Colonic mucosa (tissue), 4 donors: ENCODE data around the gene TBATA. TPM values are rescaled to one million over a fixed set of nuclear protein-coding genes. Genes with fewer than 3 reads are reported as not detected.
A peak's percentile ranks its signal among the peaks of the same experiment; 100 is the strongest.
"Not testable (repeated sequence)": the region's sequence is repeated elsewhere in the genome, so short reads cannot be mapped to it uniquely, and the experiment has no call there.

ENCODE experiments used
- DNase-seq: peaks from one replicate; pipeline ENCODE4 v3.0.0-alpha.2; 2020
- H3K27ac ChIP-seq: fragments of 200-600 bp; one replicate; pipeline ENCODE4 v1.8.0; 2021
- H3K27me3 ChIP-seq: fragments of 200-600 bp; one replicate; pipeline ENCODE4 v1.8.0; 2021
- H3K36me3 ChIP-seq: fragments of 200-600 bp; one replicate; pipeline ENCODE4 v1.8.0; 2021
- H3K4me1 ChIP-seq: fragments of 200-600 bp; one replicate; pipeline ENCODE4 v1.8.0; 2021; ENCODE audit warnings: mild to moderate bottlenecking
- H3K4me3 ChIP-seq: fragments of 200-600 bp; one replicate; pipeline ENCODE4 v1.8.0; 2021
- H3K9ac ChIP-seq, 2 donors: one replicate each; pipeline ENCODE4 v1.7.0; 2013; ENCODE audit warnings: control low read depth in 2 of 2, low read depth in 2 of 2, low read length in 2 of 2
- H3K9me3 ChIP-seq: fragments of 200-600 bp; one replicate; pipeline ENCODE4 v1.8.0; 2021
- CTCF ChIP-seq: fragments of 200-600 bp; IDR thresholded peaks from one replicate; pipeline ENCODE4 v1.8.0; 2022; ENCODE audit warnings: antibody characterized with exemption, mild to moderate bottlenecking
- intact Hi-C: fragments of 100-400 bp; cut with DNase I; formaldehyde crosslinking; loops from one replicate; pipeline ENCODE4 v1.14.1; 2022
- total RNA-seq, 2 donors: library from RNA; stranded (reverse); fragmentation: NEBNext Ultra II Directional in 1 of 2; extraction: Animal tissue kit (Norgen Biotek cat#: 25700) in 1 of 2; gene quantifications; one replicate each; pipeline ENCODE4 v1.2.1, GENCODE V29; 2021
- donor health status: healthy.
- donor health status: DM: no; HTN: no; CAD: no.
- donor health status: DM: no; HTN: no; CAD: no.

TBATA gene
- total RNA-seq, 2 donors from 2014 or later, result not detected

GRCh38 chr10:70774810-70775678, 10.1 kb downstream of the TBATA start:
- intact Hi-C loops, result no loop called here
- Histone ChIP-seq H3K9me3 (no peaks in the 10 kb centered on the region), H3K36me3 (no peaks in the 10 kb centered on the region), H3K4me1 (no peaks in the 10 kb centered on the region), H3K27me3 (no peaks in the 10 kb centered on the region), H3K9ac (no peak overlapping the region), H3K4me3 (no peak overlapping the region), H3K27ac (no peak overlapping the region)
- TF ChIP-seq CTCF, result no peak
- DNase-seq, result peak; percentile 37

GRCh38 chr10:70773965-70774809, 11.0 kb downstream of the TBATA start:
- H3K4me1 ChIP-seq, result no peaks in the 10 kb centered on the region
- intact Hi-C loops, result no loop called here

GRCh38 chr10:70773461-70773860, 11.7 kb downstream of the TBATA start:
- intact Hi-C loops, result no loop called here
- no peak for TF ChIP-seq CTCF
- Histone ChIP-seq H3K36me3 (no peaks in the 10 kb centered on the region), H3K27ac (no peak overlapping the region), H3K27me3 (no peaks in the 10 kb centered on the region), H3K4me1 (no peaks in the 10 kb centered on the region), H3K9ac (no peak overlapping the region), H3K4me3 (no peak overlapping the region), H3K9me3 (no peaks in the 10 kb centered on the region)
- DNase-seq, result no peak

More at GRCh38 chr10:70773965-70774809, 11.0 kb downstream of the TBATA start:
- Histone ChIP-seq H3K27me3 (no peaks in the 10 kb centered on the region), H3K9ac (no peak overlapping the region), H3K4me3 (no peak overlapping the region), H3K9me3 (no peaks in the 10 kb centered on the region), H3K27ac (no peak overlapping the region), H3K36me3 (no peaks in the 10 kb centered on the region)
- no peak for TF ChIP-seq CTCF
- no peak for DNase-seq

- H3K9ac ChIP-seq, result no peak overlapping the region
- no peak overlapping the region for H3K4me3 ChIP-seq
- H3K36me3 ChIP-seq, result no peaks in the 10 kb centered on the region
- TF ChIP-seq CTCF, result no peak
- intact Hi-C loops, result no loop called here
- no peak overlapping the region for H3K27ac ChIP-seq
- no peaks in the 10 kb centered on the region for H3K9me3 ChIP-seq
- no peaks in the 10 kb centered on the region for H3K4me1 ChIP-seq
- no peak for DNase-seq
- H3K27me3 ChIP-seq, result no peaks in the 10 kb centered on the region
These were observed 12.6 kb downstream of the TBATA start for GRCh38 chr10:70772627-70773026.

- no peak overlapping the region for H3K27ac ChIP-seq
- H3K36me3 ChIP-seq, result no peaks in the 10 kb centered on the region
- H3K4me1 ChIP-seq, result no peaks in the 10 kb centered on the region
- DNase-seq, result no peak
- no peak overlapping the region for H3K9ac ChIP-seq
- no peak overlapping the region for H3K4me3 ChIP-seq
- intact Hi-C loops, result no loop called here
- H3K27me3 ChIP-seq, result no peaks in the 10 kb centered on the region
- TF ChIP-seq CTCF, result no peak
- no peaks in the 10 kb centered on the region for H3K9me3 ChIP-seq
These were observed 13.6 kb downstream of the TBATA start for GRCh38 chr10:70771311-70772194.

GRCh38 chr10:70770516-70770915, 14.7 kb downstream of the TBATA start:
- DNase-seq, H3K4me1 ChIP-seq, H3K9ac ChIP-seq, H3K27me3 ChIP-seq, intact Hi-C loops, H3K4me3 ChIP-seq, H3K9me3 ChIP-seq, H3K27ac ChIP-seq, H3K36me3 ChIP-seq: not testable (repeated sequence)
